Lung (tissue), 12 donors: ENCODE results near the gene SLC44A1. TPM values are rescaled to one million over a fixed set of nuclear protein-coding genes. Genes with fewer than 3 reads are reported as not detected.

Experiments used
- ATAC-seq: fragments of 200-7000 bp; cut with Tn5 transposase; one replicate; pipeline ENCODE4 v1.9.1; 2020; ENCODE audit warnings: moderate number of reproducible peaks; ENCODE audit not compliant: insufficient read depth, low FRiP score
- DNase-seq, 3 donors: peaks; one replicate each; pipeline ENCODE4 v3.0.0-alpha.2; 2013 to 2017
- H3K27ac ChIP-seq, 2 donors: one replicate each; pipeline ENCODE4 v1.5.1; 2013; ENCODE audit warnings: mild to moderate bottlenecking in 2 of 2, moderate library complexity in 2 of 2, control low read depth in 1 of 2, inconsistent platforms in 1 of 2, low read depth in 1 of 2, low read length in 1 of 2
- H3K27me3 ChIP-seq, 3 donors: one replicate each; pipeline ENCODE4 v1.5.1; 2013; ENCODE audit warnings: low read length in 2 of 3; ENCODE audit not compliant: control insufficient read depth in 3 of 3, insufficient read depth in 3 of 3
- H3K36me3 ChIP-seq, 4 donors: one replicate each; pipeline ENCODE4 v1.5.1; 2013; ENCODE audit warnings: low read length in 4 of 4, mild to moderate bottlenecking in 1 of 4, moderate library complexity in 1 of 4; ENCODE audit not compliant: control insufficient read depth in 4 of 4, insufficient read depth in 4 of 4
- H3K4me1 ChIP-seq, 5 donors: one replicate each; pipeline ENCODE4 v1.5.1; 2013; ENCODE audit warnings: low read length in 5 of 5, mild to moderate bottlenecking in 2 of 5, moderate library complexity in 1 of 5; ENCODE audit not compliant: control insufficient read depth in 5 of 5, insufficient read depth in 5 of 5
- H3K4me3 ChIP-seq: one replicate; pipeline ENCODE4 v1.5.1; 2013; ENCODE audit warnings: mild to moderate bottlenecking, control low read depth, moderate library complexity
- H3K9ac ChIP-seq, 2 donors: one replicate each; pipeline ENCODE4 v1.5.1; 2013; ENCODE audit warnings: low read length in 2 of 2, control low read depth in 1 of 2; ENCODE audit not compliant: insufficient read depth in 1 of 2
- H3K9me3 ChIP-seq, 4 donors: one replicate each; pipeline ENCODE4 v1.5.1; 2013; ENCODE audit warnings: low read length in 3 of 4, mild to moderate bottlenecking in 1 of 4, moderate library complexity in 1 of 4; ENCODE audit not compliant: control insufficient read depth in 4 of 4, insufficient read depth in 3 of 4
- CTCF ChIP-seq: IDR thresholded peaks from 2 replicates; pipeline ENCODE4 v1.5.1; 2012; ENCODE audit warnings: mild to moderate bottlenecking; ENCODE audit errors: control extremely low read depth, extremely low read depth
- WGBS, 2 donors: extraction: QIAGEN DNeasy Blood & Tissue Kit; methylation state at CpG; one replicate each; pipeline ENCODE4 v1.1.7; 2013; 5-methylcytosine and 5-hydroxymethylcytosine counted together
- polyA plus RNA-seq, 2 donors: library from polyadenylated mRNA; stranded (reverse); fragments of 200-250 nt; gene quantifications; one replicate each; pipeline ENCODE4 v1.2.1, GENCODE V29; 2013
- total RNA-seq, 2 donors: library from RNA; depleted of rRNA in 1 of 2; stranded (reverse); fragments of >200 nt in 1 of 2; gene quantifications; one replicate each; pipeline ENCODE4 v1.2.1, GENCODE V29; 2014 to 2021
- donor health status: control.
- donor health status: control.
- donor health status: Bipolar disorder and iron deficiency.
- donor health status: healthy.
- donor health status: DM: yes; HTN: yes; CAD: no.

SLC44A1 gene
- total and polyA plus RNA-seq, 4 donors: 13.0 to 61.7 (median 33.8) TPM

- no peak overlapping the region for H3K4me3 ChIP-seq
- 97 to 99% methylated on average over 2 of the region's 2 CpGs for WGBS, 2 donors
- no peak for TF ChIP-seq CTCF
- H3K27ac ChIP-seq: no peak overlapping the region
- no peaks in the 10 kb centered on the region for H3K9me3 ChIP-seq
- H3K4me1 ChIP-seq: no peaks in the 10 kb centered on the region
- no peak overlapping the region for H3K9ac ChIP-seq
- H3K27me3 ChIP-seq: no peaks in the 10 kb centered on the region
- DNase-seq: no peak
- H3K36me3 ChIP-seq: no peaks in the 10 kb centered on the region
- ATAC-seq: no peak
Measured at GRCh38 chr9:105284463-105284862, 40.0 kb downstream of the SLC44A1 start.

DNA sequence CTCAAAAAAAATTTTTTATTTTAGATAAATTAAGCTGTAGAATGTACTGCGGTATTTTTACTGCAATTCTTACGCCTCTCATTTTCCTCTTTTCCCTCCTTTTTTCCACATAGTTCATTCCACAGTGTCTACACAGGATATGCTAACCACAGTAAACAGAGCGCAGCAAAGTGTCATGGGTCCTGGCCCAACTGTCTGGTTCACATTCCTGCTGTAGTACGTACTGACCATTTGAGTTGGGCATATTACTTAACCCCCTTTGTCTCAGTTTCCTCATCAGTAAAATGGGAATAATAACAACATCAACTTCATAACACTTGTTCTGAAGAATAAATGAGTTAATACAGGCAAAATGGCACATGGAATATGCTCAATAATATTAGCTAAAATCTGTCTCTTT lies 41.6 kb downstream of the SLC44A1 start:
- Histone ChIP-seq H3K36me3 (no peaks in the 10 kb centered on the region), H3K27ac (no peak overlapping the region), H3K27me3 (no peaks in the 10 kb centered on the region), H3K9ac (no peak overlapping the region), H3K4me3 (no peak overlapping the region), H3K4me1 (peaks cover 0 to 6% (median 0%) of the 10 kb centered on the region in 5 donors), H3K9me3 (no peaks in the 10 kb centered on the region)
- ATAC-seq (no peak), DNase-seq (no peak)
- TF ChIP-seq CTCF: no peak
- WGBS, 2 donors: 90 to 91% methylated on average over 4 of the region's 4 CpGs

GRCh38 chr9:105289305-105289704 lies 44.9 kb downstream of the SLC44A1 start:
- no peak for ATAC-seq

More at GRCh38 chr9:105289305-105289704, 44.9 kb downstream of the SLC44A1 start:
- DNase-seq: no peak
- H3K27me3 ChIP-seq: no peaks in the 10 kb centered on the region
- no peak for TF ChIP-seq CTCF
- H3K36me3 ChIP-seq: no peaks in the 10 kb centered on the region
- 96 to 97% methylated on average over 3 of the region's 3 CpGs for WGBS, 2 donors
- H3K4me1 ChIP-seq: peaks cover 3 to 17% (median 6%) of the 10 kb centered on the region in 5 donors
- no peaks in the 10 kb centered on the region for H3K9me3 ChIP-seq
- no peak overlapping the region for H3K27ac ChIP-seq
- no peak overlapping the region for H3K4me3 ChIP-seq
- no peak overlapping the region for H3K9ac ChIP-seq
